ENCODE results near the gene CACNA1F.

CACNA1F gene

DNA sequence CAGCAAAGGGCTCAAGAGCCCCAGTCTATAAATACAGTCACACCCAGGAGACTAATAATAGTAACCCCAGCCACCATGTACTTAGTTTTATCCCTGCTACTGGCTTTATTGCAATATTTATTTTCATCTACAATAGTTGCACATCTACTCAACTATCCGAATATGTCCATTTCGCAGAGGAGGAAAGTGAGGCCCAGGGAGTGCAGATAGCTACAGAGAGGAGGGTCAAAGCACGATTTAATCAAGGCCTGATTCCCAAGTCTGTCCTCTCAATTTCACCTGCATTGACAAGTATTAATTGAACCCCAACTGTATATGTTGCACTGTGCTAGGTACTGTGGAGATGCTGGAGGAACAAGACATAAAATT, 65.4 kb downstream of the CACNA1F start:
- DNase-seq (ENCODE audit: low spot score), result no peak
- in situ Hi-C loops (cut with MboI; ENCODE audit: low sequenced_read_pairs, unreplicated experiment), result no loop called here
- TF ChIP-seq, protein P1, sequence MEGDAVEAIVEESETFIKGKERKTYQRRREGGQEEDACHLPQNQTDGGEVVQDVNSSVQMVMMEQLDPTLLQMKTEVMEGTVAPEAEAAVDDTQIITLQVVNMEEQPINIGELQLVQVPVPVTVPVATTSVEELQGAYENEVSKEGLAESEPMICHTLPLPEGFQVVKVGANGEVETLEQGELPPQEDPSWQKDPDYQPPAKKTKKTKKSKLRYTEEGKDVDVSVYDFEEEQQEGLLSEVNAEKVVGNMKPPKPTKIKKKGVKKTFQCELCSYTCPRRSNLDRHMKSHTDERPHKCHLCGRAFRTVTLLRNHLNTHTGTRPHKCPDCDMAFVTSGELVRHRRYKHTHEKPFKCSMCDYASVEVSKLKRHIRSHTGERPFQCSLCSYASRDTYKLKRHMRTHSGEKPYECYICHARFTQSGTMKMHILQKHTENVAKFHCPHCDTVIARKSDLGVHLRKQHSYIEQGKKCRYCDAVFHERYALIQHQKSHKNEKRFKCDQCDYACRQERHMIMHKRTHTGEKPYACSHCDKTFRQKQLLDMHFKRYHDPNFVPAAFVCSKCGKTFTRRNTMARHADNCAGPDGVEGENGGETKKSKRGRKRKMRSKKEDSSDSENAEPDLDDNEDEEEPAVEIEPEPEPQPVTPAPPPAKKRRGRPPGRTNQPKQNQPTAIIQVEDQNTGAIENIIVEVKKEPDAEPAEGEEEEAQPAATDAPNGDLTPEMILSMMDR (IDR thresholded peaks at IDR 0.05; ENCODE audit: borderline replicate concordance, control extremely low read depth, extremely low read depth, insufficient read depth, missing control alignments), result no peak

DNA sequence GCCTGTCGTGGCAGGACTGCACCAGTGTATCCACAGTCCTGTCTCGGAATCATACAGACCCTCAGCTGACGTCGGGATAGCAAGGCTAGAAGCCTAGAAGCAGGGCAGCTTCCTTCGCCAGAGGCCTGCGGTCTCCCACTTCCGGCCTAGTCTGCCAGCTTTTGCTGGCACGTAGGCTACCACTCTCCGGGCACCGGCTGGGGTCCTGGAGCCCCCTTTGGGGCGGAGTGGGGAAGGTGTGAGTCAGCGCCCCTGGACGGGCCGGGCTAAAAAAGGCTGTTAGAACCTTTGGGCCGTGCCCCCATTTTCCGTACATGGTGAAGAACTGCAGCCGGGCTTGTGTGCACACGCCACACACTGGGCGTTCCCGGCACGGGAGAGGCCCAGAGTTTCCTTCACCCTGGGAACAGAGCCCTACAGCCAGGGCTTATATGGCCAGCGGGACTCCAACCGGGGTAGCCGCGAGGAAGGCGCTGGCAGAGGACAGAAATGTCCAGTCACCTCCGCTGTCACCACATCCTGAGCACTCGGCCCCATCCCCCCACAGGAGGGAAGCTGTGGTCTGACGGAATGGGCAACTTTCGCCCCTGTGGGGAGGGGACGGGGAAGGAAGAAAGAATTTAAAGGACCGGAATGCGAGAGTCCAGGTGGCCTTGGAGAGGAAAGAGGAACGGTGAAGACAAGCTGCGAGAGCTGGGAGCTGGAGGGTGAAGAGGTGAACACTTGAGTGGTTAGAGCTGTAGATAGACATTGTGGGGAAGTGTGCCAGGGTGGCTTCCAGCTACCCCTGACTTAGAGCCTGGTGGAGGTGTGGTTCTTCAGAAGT, 66.0 kb downstream of the CACNA1F start:
- DNase-seq (ENCODE audit: low spot score), result no peak
- TF ChIP-seq, protein P1 (IDR thresholded peaks at IDR 0.05; ENCODE audit: borderline replicate concordance, control extremely low read depth, extremely low read depth, insufficient read depth, missing control alignments), result no peak
- in situ Hi-C loops (cut with MboI; ENCODE audit: low sequenced_read_pairs, unreplicated experiment), result no loop called here

DNA sequence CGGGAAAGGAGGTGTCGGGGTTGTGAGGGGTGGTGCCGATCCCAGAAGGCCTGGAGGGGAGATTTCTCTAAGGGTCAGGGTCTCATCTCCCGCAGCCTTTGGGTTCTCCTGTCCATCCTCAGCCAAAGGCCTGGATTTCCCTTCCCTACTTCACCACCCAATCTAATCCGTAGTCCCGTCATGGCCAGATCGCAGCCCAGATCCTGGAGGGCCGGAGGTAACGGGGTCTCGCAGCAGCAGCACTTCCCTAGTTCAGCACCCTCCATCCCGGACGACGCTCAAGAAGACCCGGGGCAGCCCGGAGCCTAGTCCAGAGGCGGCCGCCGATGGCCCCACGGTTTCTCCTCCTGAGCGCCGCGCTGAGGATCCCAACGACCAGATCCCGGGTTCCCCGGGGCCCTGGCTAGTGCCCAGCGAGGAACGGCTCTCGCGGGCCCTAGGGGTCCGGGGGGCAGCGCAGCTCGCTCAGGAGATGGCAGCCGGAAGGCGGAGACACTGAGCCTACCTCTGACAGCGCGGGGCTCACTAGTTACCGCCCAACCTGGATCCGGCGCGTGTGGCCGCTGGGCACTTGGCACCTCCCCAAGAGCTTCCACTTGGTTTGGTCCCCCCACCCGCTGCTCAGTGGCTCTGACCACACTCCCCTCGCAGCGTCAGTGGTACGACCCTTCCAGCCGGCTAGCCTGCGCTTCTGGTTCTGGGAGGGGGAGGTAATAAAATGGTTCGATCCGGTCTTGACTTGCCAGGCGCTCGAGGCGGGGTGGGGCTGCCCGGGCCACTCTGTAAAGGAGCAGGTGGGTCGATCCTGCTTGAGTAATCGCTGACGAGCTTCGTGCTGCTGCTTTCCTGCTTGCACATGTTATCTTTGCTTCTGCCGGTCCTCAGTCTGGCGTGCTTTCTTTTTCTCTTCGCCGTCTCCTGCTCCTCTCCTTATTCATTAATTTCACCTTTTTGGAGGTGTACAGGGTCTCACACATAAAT, 66.9 kb downstream of the CACNA1F start:
- in situ Hi-C loops (cut with MboI; ENCODE audit: low sequenced_read_pairs, unreplicated experiment), result no loop called here
- no peak for DNase-seq (ENCODE audit: low spot score)
- TF ChIP-seq, protein P1 (IDR thresholded peaks at IDR 0.05; ENCODE audit: borderline replicate concordance, control extremely low read depth, extremely low read depth, insufficient read depth, missing control alignments), result no peak

DNA sequence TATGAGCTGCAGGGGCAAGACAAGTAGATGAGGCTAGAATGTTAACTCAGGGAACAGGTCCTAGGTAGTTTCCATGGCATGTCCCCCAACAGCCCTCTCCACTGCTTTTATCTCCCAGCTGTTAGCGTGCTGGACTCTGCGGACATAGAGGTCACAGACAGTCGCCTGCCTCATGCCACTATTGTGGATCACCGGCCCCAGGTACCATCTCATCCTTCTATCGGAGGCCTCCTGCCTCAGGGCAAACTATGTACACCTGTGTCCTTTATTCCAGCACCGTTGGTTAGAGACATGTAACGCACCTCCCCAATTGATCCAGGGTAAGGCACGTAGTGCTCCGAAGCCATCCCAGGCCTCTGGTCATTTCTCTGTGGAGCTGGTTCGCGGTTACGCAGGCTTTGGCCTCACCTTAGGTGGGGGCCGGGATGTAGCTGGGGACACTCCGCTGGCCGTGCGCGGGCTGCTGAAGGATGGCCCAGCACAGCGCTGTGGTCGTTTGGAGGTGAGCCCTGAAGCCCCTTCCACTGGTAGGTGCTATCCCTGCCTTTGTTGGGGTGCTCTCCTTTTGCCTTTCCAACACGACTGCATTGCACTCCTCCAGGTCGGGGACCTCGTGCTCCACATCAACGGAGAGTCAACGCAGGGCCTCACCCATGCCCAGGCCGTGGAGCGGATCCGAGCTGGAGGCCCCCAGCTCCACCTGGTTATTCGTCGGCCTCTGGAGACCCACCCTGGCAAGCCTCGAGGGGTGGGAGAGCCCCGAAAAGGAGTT, 68.4 kb downstream of the CACNA1F start:
- in situ Hi-C loops (cut with MboI; ENCODE audit: low sequenced_read_pairs, unreplicated experiment), result no loop called here
- TF ChIP-seq, protein P1 (IDR thresholded peaks at IDR 0.05; ENCODE audit: borderline replicate concordance, control extremely low read depth, extremely low read depth, insufficient read depth, missing control alignments), result no peak
- DNase-seq (ENCODE audit: low spot score), result no peak

DNA sequence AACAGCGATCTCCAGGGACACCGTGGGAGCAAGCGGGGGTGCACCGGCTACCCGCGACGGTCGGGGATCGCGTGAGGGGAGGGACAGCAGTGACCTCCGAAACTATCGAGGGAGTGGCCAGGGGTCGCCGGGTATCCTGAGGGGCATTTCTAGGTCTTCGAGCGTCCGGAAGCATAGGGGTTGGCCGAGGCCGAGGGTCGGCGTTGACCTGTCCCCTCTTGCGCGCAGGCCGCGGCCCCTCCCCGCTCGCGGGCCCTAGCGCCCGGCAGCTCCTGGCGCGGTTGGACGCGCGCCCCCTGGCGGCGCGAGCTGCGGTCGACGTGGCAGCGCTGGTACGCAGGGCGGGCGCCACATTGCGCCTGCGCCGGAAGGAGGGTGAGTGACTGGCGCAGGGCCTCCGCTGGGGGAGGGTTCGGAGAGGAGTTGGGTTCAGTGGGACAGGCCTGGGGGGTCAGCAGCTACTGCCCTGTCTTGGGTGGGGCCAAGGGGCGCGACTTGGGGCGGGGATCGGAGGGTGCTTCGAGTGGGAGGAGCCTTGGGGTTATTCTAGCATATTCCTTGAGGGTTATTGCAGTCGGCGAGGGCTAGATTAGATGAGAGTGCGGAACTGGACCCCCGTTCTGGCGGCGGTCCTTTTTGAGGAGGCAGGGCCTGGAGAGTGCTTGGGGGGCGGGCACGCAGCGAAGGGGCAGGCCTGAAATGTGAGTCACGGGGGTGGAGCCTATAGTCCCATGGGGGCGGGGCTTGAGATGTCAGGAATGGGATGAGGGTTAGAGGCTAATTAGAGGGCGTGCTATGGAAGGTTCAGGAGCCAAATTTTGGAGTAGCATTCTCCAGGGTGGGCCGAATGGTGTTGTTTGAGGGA, 69.4 kb downstream of the CACNA1F start:
- peak; percentile 84 for DNase-seq (ENCODE audit: low spot score)
- TF ChIP-seq, protein P1 (IDR thresholded peaks at IDR 0.05; ENCODE audit: borderline replicate concordance, control extremely low read depth, extremely low read depth, insufficient read depth, missing control alignments), result peak; percentile 94
- in situ Hi-C loops (cut with MboI; ENCODE audit: low sequenced_read_pairs, unreplicated experiment), result no loop called here

All from GM13976 (cell line).